ENCODE data around the gene HOXD10. TPM values are rescaled to one million over a fixed set of nuclear protein-coding genes. Genes with fewer than 3 reads are reported as not detected.

HOXD10 gene
- total and polyA plus RNA-seq, 9 of the 15 experiments (the other 6 are each of a cell fraction or from before 2014, with no cell fraction given): not detected

DNA sequence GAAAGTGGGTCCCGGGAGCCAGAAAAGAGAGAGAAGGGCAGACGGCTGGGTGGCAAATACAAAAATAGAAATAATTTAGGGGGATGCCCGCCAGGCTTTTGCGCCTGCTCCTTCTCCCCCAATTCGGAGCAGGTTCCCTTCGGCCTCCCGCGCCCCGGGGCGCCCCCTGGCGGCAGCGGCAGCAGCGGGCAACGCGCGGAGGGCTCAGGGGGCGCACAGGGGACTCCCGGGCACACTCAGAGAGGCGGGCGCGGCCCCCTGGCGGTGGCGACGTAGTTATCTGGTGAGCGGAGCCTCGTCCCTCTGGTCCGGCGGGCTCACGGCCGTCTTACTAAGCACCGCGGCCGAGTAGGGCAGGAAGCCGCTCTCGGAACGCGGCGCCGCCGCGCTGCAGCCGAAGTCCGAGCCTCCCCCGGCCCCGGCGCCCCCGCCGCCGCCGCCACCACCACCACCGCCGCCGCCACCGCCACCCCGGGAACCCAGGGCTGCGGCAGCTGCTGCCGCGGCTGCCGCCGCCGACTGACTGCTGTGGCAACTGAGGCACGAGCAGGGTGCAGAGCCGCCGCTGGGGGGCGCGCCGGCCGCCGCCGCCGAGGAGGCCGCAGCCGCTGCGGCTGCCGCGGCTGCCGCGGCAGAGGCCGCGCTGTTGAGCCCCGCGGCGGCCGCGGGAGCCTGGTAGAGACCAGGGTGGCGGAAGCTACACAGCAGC, 36.6 kb upstream of the HOXD10 start (continued):
- no peak for TF ChIP-seq ZNF175 (CRISPR knock-in tag; IDR thresholded peaks at IDR 0.05; ENCODE audit: low read depth)
- TF ChIP-seq HNRNPL (IDR thresholded peaks at IDR 0.05; ENCODE audit: low read depth, low read length): peak; percentile 96
- TF ChIP-seq FUS (optimal IDR thresholded peaks at IDR 0.05; ENCODE audit: low read depth, low read length): peak; percentile 77
- peak; percentile 60; the same call in 1 of the 2 replicates for TF ChIP-seq STAG1 (CRISPR knock-in tag; IDR thresholded peaks at IDR 0.05; ENCODE audit: borderline replicate concordance)
- no peak for TF ChIP-seq LARP7 (IDR thresholded peaks at IDR 0.05)
- TF ChIP-seq MCM7 (IDR thresholded peaks at IDR 0.05): no peak
- TF ChIP-seq SNIP1 (IDR thresholded peaks at IDR 0.05; ENCODE audit: low read depth): no peak
- TF ChIP-seq YY1 (IDR thresholded peaks at IDR 0.05; ENCODE audit: borderline replicate concordance in 1 of 3, control insufficient read depth in 1 of 3, extremely low read depth in 1 of 3, insufficient read depth in 3 of 3, insufficient read length in 1 of 3, insufficient replicate concordance in 2 of 3, low read depth in 1 of 3, low read length in 2 of 3): peak in 1 of 3 experiments; percentile 35
- TF ChIP-seq MCM3 (IDR thresholded peaks at IDR 0.05): no peak
- no peak for TF ChIP-seq DIDO1 (tag; IDR thresholded peaks at IDR 0.05; ENCODE audit: low read depth)
- TF ChIP-seq, protein P1, sequence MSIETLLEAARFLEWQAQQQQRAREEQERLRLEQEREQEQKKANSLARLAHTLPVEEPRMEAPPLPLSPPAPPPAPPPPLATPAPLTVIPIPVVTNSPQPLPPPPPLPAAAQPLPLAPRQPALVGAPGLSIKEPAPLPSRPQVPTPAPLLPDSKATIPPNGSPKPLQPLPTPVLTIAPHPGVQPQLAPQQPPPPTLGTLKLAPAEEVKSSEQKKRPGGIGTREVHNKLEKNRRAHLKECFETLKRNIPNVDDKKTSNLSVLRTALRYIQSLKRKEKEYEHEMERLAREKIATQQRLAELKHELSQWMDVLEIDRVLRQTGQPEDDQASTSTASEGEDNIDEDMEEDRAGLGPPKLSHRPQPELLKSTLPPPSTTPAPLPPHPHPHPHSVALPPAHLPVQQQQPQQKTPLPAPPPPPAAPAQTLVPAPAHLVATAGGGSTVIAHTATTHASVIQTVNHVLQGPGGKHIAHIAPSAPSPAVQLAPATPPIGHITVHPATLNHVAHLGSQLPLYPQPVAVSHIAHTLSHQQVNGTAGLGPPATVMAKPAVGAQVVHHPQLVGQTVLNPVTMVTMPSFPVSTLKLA (conservative IDR thresholded peaks at IDR 0.05): no peak
- TF ChIP-seq CBX5 (IDR thresholded peaks at IDR 0.05; ENCODE audit: borderline replicate concordance, low read depth): no peak
- no peak for TF ChIP-seq ZNF668 (CRISPR knock-in tag; IDR thresholded peaks at IDR 0.05)
- no peak for TF ChIP-seq TAF9B (IDR thresholded peaks at IDR 0.05; ENCODE audit: partially characterized antibody)
- no peak for TF ChIP-seq ARHGAP35 (IDR thresholded peaks at IDR 0.05; ENCODE audit: partially characterized antibody)
- peak; percentile 9; the same call in 1 of the 2 replicates for TF ChIP-seq ZFX (CRISPR knock-in tag; IDR thresholded peaks at IDR 0.05)
- no peak for TF ChIP-seq PCBP2 (IDR thresholded peaks at IDR 0.05; ENCODE audit: low read depth, low read length, poor library complexity, severe bottlenecking)
- TF ChIP-seq, protein P2, sequence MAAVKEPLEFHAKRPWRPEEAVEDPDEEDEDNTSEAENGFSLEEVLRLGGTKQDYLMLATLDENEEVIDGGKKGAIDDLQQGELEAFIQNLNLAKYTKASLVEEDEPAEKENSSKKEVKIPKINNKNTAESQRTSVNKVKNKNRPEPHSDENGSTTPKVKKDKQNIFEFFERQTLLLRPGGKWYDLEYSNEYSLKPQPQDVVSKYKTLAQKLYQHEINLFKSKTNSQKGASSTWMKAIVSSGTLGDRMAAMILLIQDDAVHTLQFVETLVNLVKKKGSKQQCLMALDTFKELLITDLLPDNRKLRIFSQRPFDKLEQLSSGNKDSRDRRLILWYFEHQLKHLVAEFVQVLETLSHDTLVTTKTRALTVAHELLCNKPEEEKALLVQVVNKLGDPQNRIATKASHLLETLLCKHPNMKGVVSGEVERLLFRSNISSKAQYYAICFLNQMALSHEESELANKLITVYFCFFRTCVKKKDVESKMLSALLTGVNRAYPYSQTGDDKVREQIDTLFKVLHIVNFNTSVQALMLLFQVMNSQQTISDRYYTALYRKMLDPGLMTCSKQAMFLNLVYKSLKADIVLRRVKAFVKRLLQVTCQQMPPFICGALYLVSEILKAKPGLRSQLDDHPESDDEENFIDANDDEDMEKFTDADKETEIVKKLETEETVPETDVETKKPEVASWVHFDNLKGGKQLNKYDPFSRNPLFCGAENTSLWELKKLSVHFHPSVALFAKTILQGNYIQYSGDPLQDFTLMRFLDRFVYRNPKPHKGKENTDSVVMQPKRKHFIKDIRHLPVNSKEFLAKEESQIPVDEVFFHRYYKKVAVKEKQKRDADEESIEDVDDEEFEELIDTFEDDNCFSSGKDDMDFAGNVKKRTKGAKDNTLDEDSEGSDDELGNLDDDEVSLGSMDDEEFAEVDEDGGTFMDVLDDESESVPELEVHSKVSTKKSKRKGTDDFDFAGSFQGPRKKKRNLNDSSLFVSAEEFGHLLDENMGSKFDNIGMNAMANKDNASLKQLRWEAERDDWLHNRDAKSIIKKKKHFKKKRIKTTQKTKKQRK (IDR thresholded peaks at IDR 0.05; ENCODE audit: borderline replicate concordance, low read depth, low read length): no peak
- no peak for TF ChIP-seq JUND (IDR thresholded peaks at IDR 0.05; ENCODE audit: borderline replicate concordance, low read depth, low read length)
- no peak; the same call in 2 of the 3 replicates for TF ChIP-seq JUND (tag; IDR thresholded peaks at IDR 0.05; ENCODE audit: borderline replicate concordance, low read depth, low read length)
- TF ChIP-seq POLR2G (IDR thresholded peaks at IDR 0.05; ENCODE audit: low read depth, low read length): peak; percentile 46; the same call in 1 of the 2 replicates
- TF ChIP-seq HNRNPLL (IDR thresholded peaks at IDR 0.05; ENCODE audit: low read depth, low read length, poor library complexity, severe bottlenecking): peak; percentile 41
- TF ChIP-seq FOXJ2 (tag; IDR thresholded peaks at IDR 0.05): no peak
- no peak for TF ChIP-seq TBP (optimal IDR thresholded peaks at IDR 0.05; ENCODE audit: low read depth, low read length)
